Activated CD8-positive, alpha-beta memory T cell treated with anti-CD3 and anti-CD28 coated beads for 4 hours (primary cell): ENCODE data around the gene MPZ.
"Not testable (repeated sequence)": the region's sequence is repeated elsewhere in the genome, so short reads cannot be mapped to it uniquely, and the experiment has no call there.

Source experiments
- DNase-seq, 2 donors: peaks; one replicate each; pipeline ENCODE4 v3.0.0-alpha.2; 2020; ENCODE audit warnings: low read depth in 2 of 2

Gene MPZ

DNA sequence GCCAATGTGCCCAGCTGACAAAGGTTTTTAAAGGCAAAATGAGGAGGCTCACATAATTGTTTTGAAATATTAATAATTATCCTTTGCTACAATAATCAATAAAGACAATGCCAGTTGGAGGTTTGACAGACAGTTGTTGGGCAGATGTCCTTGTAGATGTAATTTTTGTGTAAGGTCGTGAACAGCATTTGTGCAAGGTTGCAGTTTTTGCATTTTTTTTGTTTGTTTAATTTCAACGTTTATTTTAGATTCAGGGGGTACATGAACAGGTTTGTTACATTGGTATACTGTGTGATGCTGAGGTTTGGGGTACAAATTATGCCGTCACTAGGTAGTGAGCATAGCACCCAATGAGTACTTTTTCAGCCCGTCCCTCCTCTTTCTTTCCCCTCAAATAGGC, 9.3 kb downstream of the MPZ start:
- no peak for DNase-seq

DNA sequence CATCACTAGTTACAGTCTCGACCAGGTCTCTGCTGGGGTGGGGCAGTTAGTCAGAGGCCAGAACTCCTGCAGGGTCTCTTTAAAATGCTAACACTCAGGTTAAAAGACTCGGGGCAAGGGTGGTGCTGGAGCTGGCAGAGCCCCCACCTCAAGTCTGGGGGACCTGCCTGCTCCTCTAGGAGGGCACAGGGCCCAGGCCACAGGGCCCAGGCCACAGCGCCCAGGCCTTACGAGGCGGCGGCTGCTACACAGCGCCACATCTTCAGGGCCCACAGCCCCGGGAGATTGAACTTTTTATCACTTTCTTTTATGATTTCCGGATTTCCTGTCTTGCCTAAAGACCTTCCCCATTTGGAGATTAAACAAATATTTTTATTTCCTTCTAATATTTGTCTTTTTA, 10.4 kb downstream of the MPZ start:
- DNase-seq = no peak

DNA sequence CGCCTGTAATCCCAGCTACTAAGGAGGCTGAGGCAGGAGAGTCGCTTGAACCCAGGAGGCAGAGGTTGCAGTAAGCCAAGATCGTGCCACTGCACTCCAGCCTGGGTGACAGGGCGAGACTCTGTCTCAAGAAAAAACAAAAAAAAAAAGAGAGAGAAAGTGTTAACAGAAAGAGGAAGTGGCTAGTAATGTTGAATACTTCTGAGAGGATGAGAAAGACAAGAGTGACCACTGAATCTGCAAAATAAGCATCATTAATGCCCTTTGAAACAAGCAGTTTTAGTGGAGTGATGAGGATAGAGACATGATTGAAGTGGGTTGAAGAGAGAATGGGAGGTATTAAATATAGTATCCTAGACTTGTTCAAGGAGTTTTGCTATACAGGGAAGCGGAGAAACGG, 11.7 kb downstream of the MPZ start:
- no peak for DNase-seq

DNA sequence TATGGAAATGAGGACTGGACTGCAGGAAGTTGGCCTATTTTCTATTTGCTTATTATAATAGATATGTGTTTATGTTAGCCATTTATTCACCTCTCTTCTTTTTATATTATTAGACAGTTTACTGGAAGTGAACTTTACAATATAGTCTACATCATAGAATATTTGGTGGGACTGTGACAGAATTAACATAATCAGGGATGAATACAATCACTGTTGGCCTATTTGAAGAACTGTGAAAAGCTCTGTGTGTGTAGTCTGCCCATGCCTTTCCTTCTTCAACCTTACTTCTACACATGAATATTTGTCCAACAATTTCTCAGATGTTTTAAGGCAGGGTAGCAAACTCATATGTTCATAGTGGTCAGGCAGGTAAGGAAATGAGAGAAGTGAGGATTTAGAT, 12.4 kb downstream of the MPZ start:
- no peak for DNase-seq

- no peak for DNase-seq
These were observed 19.0 kb downstream of the MPZ start for GRCh38 chr1:161290779-161291178.

DNA sequence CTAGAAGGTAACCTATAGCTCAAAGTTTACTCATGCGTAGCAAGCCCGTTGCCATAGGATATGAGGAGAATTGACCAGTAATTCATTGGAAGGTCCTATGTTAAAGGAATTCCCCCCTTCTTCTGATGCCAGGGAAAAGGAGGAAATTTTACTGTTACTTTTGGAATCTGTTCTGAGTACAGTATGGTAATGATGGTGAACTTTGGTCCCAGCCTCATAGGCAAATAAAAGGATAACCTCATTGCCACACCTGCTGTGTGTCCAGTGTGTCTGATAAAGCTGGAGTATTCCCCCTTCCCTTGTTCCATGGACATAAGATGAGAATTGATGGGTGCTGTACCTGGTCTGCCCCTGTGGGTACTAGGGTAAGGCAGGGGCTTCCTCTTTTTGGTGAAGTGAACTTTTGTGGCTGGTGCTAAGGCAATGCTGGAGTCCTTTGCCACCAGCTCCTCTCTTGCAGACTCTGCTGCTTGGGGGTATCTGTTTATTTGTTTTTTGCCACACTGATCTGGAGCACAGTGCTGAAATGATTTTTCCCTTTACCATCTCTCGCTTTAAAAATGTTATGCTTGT, 22.2 kb downstream of the MPZ start:
- DNase-seq = no peak

DNA sequence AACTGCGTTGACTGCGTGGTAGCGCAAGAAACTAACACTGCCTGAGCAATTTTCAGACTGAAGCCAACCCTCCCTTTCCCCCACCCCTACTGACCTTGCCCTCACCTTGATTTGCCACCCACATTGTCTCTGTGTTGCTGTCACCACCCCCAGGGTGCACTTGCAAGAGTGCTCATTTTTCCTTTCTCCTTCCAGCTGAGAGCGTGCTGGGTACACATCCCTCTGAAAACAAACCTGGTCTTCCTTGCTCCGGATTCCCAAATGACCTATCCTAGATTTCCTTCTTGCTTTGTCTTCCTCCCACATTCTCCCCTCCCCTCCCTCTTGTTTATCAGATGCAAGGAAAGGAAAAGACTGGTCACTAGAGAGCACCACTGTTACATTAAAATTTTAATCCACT, 24.2 kb downstream of the MPZ start:
- DNase-seq = no peak

GRCh38 chr1:161285113-161285512, 24.7 kb downstream of the MPZ start:
- no peak for DNase-seq

DNA sequence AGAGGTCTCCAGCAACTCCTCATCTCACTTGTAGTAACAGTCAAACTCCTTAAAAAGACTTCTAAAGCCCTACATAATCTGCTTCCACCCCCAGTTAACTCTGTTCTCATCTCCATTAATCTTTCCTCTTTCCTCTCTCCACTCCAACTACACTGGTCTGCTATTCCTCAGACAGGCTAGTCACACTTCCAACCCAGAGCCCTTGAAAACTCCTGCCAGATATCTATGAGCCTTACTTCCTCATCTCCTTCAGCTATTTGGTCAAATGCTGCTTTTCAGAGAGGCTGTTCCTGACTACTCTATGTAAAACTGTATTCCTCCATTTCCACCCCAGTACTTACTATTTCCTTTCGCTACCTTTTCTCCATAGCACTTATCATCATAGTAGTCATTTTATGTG, 26.8 kb downstream of the MPZ start:
- DNase-seq = no peak

GRCh38 chr1:161274874-161275273, 34.9 kb downstream of the MPZ start:
- DNase-seq = no peak

GRCh38 chr1:161273402-161273801, 36.4 kb downstream of the MPZ start:
- DNase-seq = no peak

DNA sequence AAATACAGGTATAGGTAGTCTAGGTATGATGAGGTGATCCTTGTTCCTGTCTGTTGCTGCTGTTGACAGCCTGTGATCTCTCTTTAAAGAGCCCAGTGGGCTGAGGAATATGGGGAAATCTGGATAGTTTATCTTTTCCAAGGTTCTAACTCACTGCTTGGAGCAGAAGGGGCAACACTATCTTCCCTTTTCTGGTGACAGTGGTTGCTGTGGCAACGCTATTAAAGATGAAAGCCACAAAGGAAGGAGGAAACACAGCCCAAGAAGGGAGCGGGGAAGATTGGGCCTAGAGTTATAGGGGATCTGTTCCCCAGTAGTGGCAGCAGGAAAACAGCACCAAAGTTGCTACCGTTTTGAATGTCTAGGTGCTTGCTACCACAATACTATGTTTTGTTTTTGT, 42.4 kb downstream of the MPZ start:
- DNase-seq = no peak

DNA sequence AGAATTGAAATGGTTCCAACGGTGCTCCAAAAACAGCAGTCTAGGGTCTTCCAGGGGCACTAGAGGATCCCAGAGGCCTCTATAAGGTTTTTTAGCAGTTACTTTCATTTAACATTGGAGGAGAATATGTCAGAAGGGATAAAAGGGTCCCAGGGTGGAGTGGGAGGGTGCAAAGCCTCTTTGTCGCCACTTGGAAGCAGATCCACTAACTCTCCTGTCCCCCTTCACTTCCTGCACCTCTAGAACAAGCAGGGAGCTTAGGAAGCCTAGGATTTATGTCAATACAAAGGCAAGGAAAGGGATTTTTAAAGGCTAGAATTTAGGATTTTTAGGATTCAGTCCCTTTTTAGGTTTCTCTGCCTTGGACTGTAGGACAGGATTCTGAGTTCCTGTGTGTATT, 42.9 kb downstream of the MPZ start:
- DNase-seq = no peak

DNA sequence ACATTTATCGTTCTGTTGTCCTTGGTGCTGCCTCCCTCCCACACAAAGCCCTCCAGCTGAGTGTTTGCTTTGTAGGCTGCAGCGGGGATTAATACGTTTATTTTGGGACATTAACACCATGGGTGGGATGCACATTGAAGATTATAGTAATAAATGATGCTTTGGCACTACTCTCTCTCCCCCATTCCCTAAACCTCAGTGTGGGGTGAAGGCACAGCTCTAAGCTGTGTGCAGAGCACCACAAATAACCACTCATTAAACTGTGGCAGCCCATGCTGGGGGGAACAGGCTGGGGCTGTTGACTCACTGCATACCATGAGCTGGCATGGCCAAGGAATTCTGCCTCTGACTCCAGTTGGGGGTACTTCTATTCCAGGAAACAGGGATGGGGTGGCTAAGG, 43.6 kb downstream of the MPZ start:
- DNase-seq = no peak

GRCh38 chr1:161265305-161265704, 44.5 kb downstream of the MPZ start:
- no peak for DNase-seq

GRCh38 chr1:161261261-161262235, 48.2 kb downstream of the MPZ start:
- no peak for DNase-seq

GRCh38 chr1:161260376-161261260, 49.1 kb downstream of the MPZ start:
- no peak for DNase-seq

DNA sequence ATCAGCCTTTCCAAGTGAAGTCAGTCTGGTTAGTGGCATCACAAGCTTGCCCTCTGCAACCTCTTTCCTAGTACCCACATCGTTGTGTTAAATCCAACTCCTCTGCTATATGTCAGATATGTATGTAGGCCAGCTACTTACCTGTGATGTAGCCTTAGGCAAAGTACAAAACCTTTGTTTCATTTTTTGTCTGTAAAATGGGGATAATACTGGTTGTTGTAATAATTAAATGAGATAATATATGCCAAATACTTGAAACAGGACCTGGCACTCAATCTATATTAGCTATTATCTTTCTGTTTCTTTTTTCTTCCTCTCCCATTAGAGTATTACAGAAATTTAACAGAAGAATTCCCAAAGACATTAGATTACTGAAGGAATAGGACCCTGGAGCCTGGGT, 50.0 kb downstream of the MPZ start:
- no peak for DNase-seq

DNA sequence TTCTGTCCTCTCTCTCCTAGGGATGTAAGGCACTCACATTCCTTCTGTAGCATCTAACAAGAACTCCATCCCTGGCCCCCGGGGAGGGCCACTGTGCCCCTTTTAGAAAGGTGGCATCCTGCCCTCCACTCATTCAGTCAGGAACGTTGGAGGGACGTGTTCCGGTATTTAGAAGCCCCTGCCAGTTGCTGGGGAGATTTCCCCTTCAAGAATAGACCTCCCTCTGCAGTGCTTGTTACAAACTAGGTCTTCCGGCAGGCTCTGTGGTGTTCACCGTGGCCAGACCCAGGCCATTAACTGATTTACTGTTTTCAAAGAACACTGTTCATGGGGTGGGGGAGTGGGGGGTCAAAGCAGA, 50.4 kb downstream of the MPZ start:
- DNase-seq = no peak

DNA sequence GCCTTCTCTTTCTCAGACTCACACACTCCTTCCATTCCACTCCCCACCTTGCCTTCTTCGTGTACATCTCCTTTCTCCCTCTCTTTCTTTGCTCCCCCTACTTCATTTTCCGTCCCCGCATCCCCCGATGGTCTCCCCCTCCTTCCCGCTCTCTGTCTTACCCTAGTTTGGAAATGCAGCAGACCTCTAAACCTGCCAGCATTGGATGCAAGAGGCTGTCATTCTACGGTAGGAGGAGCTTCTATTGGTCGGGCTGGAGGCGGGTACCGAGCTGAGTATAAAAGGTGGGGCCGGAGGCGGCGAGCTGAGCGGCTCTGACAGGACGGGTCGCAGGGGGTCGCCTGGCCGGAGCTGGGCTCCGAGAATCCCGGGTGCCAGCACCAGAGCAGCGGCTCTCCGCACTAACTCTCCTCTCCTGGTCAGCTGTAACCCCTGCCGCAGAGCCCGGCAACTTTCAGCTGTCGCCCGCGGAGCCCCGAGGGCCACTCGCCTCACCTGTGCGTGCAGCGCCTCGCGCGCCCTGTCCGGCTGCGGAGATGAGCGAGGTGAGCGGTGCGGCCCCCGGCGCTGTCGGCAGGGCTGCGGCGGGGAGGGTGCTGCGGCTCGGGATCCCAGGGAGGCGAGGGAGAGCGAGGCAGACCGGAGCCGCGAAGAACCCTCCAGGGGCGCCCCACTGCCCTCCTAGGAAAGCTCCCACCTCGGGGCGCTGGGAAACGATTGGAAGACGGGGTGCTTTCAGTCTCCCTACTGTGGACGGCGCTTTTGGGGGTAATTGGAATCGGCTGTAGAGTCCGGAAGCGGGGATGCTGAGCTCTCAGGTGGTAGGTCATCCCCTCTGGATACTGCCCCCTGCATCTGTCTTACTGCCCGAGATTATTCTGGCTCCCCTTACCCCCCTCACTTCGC, 51.1 kb downstream of the MPZ start, which contains the start of gene PCP4L1:
Gene PCP4L1 (plus strand): TSS at position 307 of the 906 bp plus-strand sequence. CDS start 230 bp downstream, at position 537.
- no peak for DNase-seq

- not testable (repeated sequence) for DNase-seq
These were observed 52.7 kb downstream of the MPZ start for GRCh38 chr1:161257109-161257508.
